ENCODE results near the gene ZNF335.

DNA sequence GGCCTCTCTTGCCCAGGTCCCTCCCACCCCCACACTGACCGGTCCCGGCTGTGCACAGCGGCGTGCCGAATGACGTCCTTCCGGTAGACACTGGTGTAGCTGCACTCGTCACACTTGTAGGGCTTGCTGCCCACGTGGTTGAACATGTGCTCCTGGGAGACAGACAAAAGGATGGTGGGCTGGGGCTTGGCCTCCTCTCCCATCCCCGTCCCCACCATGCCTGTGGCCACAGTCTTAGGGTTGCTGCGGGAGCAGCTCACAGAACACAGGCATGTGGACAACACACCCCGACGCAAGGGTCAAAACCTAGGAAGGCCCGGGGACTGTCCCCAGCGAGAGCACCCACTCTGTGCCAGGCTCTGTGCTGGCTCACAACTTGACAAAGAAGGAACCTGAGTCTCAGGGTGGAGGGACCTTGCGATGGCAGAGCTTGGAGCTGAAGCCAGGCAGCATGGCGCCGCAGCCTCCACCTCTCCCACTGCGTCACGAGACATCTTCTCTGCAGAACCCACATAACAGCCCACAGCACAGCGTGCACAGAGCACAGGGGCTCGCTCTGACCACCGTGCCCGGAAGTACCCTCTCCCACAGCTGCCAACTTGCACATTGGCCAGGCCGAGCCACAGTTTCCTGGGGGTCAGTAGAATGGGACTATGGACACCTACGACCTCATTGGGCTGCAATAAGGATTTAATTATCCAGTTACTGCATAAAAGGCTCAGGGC lies 9.8 kb downstream of the ZNF335 start:
- TF ChIP-seq REST (IDR thresholded peaks at IDR 0.05; ENCODE audit: low read depth) (no peak), CEBPB (IDR thresholded peaks at IDR 0.05) (no peak), YY1 (IDR thresholded peaks at IDR 0.05; ENCODE audit: low read depth) (no peak), MAX (IDR thresholded peaks at IDR 0.05) (no peak)

Data from Ishikawa (cell line).